Stimulated activated CD8-positive, alpha-beta memory T cell treated with anti-CD3 and anti-CD28 coated beads, Interleukin-12 subunit alpha, Interleukin-12 subunit beta, amount 100 ng/mL, for 1 hour (primary cell): ENCODE results near the gene MAPK11.

ENCODE experiments used
- DNase-seq: peaks from one replicate; pipeline ENCODE4 v3.0.0-alpha.2; 2020; ENCODE audit warnings: low read depth

MAPK11 gene

GRCh38 chr22:50269970-50270665, at the start of gene MAPK11:
Gene MAPK11, minus strand, starts transcription at chr22:50270380. Its CDS starts 88 bp downstream, at chr22:50270292.
- DNase-seq, result peak; percentile 46

- DNase-seq, result no peak
Measured at GRCh38 chr22:50319503-50319951, 49.3 kb upstream of the MAPK11 start.

DNA sequence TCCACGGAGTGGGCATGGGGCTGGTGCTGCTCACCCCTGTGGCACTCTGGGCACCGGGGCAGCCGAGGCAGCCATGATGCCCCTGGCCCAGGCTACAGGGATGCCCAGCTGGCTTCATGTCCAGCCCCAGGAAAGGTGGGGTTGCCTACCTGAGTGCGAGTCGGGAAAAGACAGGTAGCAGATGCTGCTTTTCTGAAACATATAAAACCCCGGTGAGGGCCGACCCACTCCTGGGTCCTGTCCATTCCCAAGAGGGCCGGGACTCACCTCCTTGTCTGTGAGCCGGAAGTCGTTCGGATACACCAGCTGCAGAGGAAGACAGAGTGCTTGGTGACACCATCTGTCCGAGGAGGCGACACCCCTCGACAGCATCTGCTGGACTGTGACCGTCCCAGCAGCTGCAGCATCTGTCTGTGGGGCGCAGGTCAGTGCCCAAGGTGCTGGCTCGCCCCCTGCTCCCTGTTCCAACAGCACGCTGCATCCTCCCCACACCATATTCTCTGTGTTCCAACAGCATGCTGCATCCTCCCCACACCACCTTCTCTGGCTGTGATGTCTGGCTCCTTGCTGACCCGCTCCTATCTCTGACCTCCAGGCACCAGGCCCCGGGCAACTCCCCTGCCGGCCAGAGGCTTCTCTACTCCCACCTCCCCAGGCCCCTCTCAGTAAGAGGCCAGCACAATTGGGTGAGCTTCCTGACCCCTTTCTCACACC, 48.7 kb upstream of the MAPK11 start:
- DNase-seq, result no peak

DNA sequence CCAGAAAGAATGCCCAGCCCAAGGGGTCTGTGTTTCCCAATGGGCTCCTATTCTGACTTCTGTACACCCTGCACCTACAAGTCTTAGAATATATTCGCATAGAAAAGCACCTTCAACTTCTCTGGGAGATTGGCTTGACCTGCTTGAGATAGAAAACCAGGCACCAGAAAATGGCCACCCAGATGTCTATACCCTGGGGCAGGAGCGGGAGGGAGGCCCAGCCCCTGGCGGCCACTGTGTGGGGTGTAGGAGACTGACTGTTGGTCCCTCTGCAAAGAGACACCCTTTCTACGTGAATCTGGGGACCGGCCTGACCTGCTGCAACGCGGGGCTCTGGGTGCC, 48.1 kb upstream of the MAPK11 start:
- DNase-seq, result no peak

- DNase-seq, result no peak
Measured at GRCh38 chr22:50317674-50318073, 47.5 kb upstream of the MAPK11 start.

DNA sequence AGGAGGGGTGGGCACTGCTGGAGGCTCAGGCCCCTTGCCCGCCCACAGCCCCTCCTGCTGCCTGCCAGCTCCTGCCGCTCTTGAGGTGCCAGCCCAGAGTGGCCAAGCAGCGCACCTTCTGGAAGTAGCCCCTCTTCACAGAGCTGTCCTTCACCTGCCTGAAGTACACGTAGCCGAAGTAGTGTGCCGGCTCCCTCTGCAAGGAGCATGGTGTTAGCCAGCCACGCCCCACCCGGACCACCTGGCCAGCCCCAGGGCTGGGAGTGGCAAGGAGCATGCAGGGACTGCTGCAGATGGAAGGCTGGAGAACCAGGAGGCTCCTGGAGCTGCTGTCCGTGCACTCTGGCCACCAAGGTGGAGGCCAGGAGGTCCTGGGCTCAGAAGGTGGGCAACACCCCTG, 47.0 kb upstream of the MAPK11 start:
- DNase-seq, result no peak

- no peak for DNase-seq
Measured at GRCh38 chr22:50316114-50317065, 46.2 kb upstream of the MAPK11 start.

DNA sequence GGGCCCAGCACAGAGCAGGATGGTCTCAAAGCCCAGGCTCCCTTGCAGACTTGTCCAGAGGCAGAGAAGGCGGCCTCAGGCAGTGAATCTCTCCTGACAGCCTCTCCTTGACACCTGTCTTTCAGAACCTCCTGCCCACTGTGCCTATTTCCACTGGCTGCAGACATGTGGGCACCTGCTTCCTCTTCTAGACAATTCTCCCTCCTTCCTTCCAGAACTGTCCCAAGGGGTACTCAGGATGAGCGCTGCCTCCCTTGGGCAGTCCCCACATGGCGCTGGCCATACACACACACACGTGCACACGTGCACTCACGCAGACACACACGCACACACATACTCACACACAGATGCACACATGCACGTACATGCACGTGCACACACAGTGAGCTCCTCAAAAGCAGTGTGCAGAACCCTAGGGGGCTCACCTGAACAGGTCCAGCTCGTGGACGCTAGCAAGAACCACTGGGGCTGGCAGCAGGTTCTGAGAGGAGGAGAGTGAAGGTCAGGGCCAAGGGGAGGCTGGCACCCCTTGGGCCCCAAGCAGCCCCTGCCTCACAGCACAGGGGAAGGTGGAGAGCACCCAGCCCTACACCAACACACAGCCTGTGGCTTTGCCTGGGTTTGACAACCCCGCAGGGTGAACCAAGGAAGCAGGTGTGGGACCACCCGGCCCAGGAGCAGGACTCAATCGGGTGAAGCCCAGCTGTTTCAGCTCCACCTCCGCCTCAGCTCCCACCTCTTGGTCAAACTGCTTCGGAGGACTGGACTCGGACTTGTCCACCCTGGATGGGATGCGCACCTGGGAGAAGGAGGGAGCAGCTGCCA, 45.3 kb upstream of the MAPK11 start:
- no peak for DNase-seq

GRCh38 chr22:50314455-50315288, 44.5 kb upstream of the MAPK11 start:
- DNase-seq, result peak; percentile 51

GRCh38 chr22:50314081-50314454, 43.9 kb upstream of the MAPK11 start:
- DNase-seq, result no peak

DNA sequence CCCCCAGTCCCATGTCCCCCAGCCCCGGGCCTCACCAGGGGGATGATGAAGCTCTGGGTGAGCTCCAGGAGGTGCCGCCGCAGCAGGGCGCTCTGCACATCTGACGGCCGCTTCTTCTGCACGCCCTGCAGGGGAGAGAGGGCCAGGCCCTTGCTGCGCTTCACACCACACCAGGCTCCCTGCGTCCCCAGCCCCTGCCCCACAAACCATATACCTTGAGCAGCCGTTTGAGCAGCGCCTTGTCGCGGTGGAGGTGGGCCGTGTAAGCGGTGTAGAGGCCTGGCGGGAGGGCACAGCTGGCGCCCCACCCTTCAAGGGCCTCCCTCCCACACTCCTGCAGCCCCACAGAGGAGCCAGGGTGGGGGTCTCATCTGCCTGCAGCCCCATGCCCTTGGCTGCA, 43.4 kb upstream of the MAPK11 start:
- no peak for DNase-seq

- DNase-seq, result no peak
Measured at GRCh38 chr22:50313021-50313420, 42.8 kb upstream of the MAPK11 start.

- no peak for DNase-seq
Measured at GRCh38 chr22:50312371-50312770, 42.2 kb upstream of the MAPK11 start.

DNA sequence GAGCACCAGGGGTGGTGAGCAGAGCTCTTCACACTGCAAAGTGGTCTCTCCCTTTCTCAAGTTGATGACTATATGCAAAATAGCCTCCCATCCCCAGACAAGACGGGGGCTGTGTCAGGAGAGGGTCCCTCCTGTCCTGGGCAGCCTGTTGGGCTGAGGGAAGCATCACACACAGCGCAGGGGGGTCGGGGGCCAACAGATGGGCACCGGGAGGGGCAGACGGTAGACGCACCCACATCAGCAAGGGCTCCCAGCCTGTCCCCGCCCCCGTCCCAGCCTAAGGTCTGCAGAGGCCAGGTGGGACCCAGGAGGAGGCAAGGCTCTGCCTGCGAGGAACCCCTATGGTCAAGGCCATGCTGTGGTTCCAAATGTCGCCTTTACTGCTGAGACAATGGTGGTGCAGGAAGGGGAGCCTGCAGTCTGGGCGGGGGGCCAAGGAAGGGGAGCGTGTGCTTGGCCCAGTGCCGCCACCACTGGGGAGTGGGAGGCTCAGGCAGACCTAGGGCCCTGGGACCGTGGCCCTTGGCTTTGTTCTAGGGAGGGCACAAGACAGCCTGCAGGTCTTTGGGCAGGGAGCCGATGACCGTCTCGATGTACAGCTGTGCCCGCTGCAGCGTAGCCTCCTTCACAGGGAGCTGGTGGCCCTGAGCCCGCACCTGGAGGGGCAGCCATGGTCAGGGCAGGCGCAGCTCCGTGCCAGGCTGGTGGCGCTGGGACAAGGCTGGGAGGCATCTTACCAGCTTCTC, 41.6 kb upstream of the MAPK11 start:
- DNase-seq, result no peak

DNA sequence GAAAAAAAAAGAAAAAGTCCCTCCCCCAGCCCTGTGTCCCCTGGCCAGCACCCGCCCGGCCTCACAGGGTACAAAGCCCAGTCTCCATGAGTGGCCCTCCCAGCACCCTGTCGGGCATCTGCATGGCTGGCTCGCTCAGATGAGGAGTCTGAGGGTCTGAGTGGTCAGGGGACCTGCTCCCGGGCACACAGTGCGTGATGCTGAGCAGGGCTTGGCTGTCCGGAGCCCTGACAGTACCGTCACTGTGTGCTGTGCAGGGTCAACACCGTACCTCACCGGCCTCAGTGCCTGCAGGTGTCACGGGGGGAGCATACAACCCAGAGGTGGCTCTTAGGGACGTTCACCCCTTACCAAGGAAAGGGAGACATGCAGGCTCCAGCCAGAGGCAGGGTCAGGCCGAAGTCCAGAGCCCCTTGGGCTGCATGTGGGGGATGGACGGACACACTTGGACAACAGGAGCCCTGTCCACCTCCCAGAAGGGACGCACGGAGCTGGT, 40.8 kb upstream of the MAPK11 start:
- no peak for DNase-seq

DNA sequence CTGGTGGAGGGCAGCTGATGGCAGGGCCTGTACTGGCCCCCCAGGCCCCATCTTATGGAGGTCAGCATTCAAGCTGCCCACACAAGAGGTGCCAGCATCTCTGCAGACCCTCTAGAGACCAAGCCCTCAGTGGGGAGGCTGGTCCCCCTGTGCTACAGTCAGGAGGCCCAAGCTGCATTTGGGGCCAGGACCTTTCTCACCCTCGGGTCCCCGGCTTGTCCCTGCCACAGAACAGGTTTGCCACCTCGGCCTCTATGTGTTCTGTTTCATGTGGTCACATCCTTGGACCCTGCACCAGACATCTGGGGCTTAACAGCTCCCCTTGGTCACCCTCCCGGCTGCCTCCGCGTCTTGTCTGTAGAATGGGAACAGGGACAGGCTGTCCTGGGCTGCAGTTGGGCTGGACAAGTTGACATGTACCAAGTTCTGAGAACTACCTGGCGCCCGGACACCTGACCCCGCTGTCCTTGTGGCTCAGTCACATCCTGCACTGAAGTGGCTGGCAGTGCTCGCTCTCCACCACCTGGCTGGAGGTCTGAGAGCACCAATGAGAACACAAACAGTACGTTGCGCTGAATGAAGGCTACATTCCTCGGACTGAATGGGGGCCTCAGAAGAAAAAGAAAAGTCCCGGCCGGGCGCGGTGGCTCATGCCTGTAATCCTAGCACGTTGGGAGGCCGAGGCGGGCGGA, 40.0 kb upstream of the MAPK11 start:
- no peak for DNase-seq

- DNase-seq, result no peak
Measured at GRCh38 chr22:50309601-50309991, 39.4 kb upstream of the MAPK11 start.

DNA sequence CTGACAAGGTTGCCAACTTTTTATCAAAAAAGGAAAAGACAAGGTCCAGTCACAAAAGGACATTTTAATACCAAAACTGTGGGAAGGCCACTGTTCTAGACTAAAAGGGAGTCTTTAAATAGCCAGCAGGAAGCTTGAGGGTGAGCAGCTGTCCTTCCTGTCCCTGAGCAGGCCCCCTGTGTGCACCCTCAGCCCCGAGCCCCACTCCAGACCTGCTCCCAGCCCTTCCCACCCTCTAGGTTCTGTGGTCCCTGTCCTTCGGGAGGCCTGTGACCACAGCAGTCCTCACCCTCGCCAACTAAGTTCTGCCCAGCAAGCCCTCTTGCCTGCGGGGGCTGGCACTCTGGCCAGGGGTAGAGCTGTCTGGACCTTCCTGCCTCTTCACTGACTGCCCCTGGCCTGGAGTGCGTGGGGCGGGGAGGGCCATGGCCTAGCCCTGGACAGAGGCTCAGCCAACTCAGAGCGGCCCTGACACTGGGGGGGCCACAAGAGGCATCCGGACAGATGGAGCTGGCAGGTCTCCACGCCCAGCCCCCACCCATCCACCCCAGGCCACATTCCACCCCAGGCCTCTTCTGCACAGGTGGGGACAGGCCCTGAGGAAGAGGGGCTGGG, 38.9 kb upstream of the MAPK11 start:
- DNase-seq, result no peak

DNA sequence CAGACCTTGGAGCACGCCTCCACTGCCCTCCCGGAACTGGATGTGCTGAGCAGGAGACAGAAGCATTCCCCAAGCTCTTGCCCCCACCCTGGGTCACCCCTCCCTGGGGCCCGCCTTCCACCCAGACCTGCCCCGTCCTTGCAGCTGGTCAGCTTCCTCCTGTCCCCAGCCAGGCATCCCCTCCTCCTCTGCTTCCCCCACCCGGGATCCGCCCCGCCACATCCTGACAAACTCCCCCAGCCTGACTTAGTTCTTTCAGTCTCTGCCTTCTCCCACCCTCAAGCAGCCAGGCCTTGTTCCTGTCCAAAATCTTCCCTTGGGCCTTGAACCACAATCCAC, 38.4 kb upstream of the MAPK11 start:
- DNase-seq, result no peak
